NCI-H1694 (cell line): ENCODE data around the gene LRRC56.
"Not testable (repeated sequence)": the region's sequence is repeated elsewhere in the genome, so short reads cannot be mapped to it uniquely, and the experiment has no call there.

ENCODE experiments used
- DNase-seq: peaks from one replicate; lab custom pipeline; 2025; lab: John Stamatoyannopoulos, UW

Gene LRRC56

GRCh38 chr11:559020-559620, 21.8 kb downstream of the LRRC56 start:
- DNase-seq: no peak

GRCh38 chr11:559712-560304, 22.5 kb downstream of the LRRC56 start:
- DNase-seq: no peak

GRCh38 chr11:560305-561147, 23.2 kb downstream of the LRRC56 start, which contains the start of the genes LMNTD2 and RASSF7:
Gene LMNTD2, minus strand, starts transcription at chr11:560738. Its CDS starts 22 bp downstream, at chr11:560716.
Gene RASSF7, plus strand, starts transcription at chr11:560970. Its CDS starts 799 bp downstream, at chr11:561769.
- DNase-seq: peak; percentile 46

GRCh38 chr11:561148-562003, 24.0 kb downstream of the LRRC56 start:
- DNase-seq: no peak

GRCh38 chr11:562046-562645, 24.8 kb downstream of the LRRC56 start:
- no peak for DNase-seq

- DNase-seq: no peak
Measured at GRCh38 chr11:563066-563811, 25.9 kb downstream of the LRRC56 start.

- no peak for DNase-seq
Measured at GRCh38 chr11:563812-564578, 26.7 kb downstream of the LRRC56 start.

- no peak for DNase-seq
Measured at GRCh38 chr11:565921-566509, 28.7 kb downstream of the LRRC56 start.

GRCh38 chr11:567011-567628, 29.8 kb downstream of the LRRC56 start:
- DNase-seq: no peak

GRCh38 chr11:567629-568292, 30.4 kb downstream of the LRRC56 start:
- DNase-seq: no peak

GRCh38 chr11:568306-569157, 31.2 kb downstream of the LRRC56 start:
- peak; percentile 60 for DNase-seq

GRCh38 chr11:569158-569885, 32.0 kb downstream of the LRRC56 start:
- no peak for DNase-seq

GRCh38 chr11:571802-572185, 34.5 kb downstream of the LRRC56 start:
- no peak for DNase-seq

GRCh38 chr11:573146-573759, 35.9 kb downstream of the LRRC56 start:
- DNase-seq: no peak

GRCh38 chr11:574031-574570, 36.8 kb downstream of the LRRC56 start:
- not testable (repeated sequence) for DNase-seq

GRCh38 chr11:574632-575312, 37.4 kb downstream of the LRRC56 start:
- DNase-seq: no peak
